ENCODE data around the gene MN1.

DNA sequence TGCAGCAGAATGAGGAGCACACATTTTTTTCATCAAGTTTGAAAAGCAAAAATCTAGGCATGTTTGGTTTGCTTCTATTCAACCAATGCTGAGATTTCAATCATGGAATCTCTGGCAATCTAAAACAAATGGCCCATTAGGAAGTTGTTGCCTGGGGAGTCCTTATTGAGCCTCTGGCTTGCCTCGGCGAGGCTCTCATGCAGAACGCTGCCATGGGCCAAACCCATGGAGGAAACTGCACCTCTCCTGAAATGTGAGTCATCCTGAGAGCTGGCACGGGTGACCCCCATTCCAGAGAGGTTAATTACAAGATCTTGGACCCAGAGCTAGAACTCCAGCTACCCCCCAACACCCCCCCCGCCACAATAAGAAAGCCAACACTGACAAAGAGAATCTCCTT, 80.7 kb downstream of the MN1 start:
- no peak for TF ChIP-seq POLR2A (IDR thresholded peaks at IDR 0.05)
- TF ChIP-seq, protein P1, sequence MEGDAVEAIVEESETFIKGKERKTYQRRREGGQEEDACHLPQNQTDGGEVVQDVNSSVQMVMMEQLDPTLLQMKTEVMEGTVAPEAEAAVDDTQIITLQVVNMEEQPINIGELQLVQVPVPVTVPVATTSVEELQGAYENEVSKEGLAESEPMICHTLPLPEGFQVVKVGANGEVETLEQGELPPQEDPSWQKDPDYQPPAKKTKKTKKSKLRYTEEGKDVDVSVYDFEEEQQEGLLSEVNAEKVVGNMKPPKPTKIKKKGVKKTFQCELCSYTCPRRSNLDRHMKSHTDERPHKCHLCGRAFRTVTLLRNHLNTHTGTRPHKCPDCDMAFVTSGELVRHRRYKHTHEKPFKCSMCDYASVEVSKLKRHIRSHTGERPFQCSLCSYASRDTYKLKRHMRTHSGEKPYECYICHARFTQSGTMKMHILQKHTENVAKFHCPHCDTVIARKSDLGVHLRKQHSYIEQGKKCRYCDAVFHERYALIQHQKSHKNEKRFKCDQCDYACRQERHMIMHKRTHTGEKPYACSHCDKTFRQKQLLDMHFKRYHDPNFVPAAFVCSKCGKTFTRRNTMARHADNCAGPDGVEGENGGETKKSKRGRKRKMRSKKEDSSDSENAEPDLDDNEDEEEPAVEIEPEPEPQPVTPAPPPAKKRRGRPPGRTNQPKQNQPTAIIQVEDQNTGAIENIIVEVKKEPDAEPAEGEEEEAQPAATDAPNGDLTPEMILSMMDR (IDR thresholded peaks at IDR 0.05): no peak
